K562 (cell line): Measurements from ENCODE around the gene DPH1. TPM values are rescaled to one million over a fixed set of nuclear protein-coding genes. Genes with fewer than 3 reads are reported as not detected.

Experiments used
- ATAC-seq: fragments of 200-7000 bp; cut with Tn5 transposase; 3 replicates; pipeline ENCODE4 v1.9.1; 2020; ENCODE audit warnings: moderate library complexity
- BruUV-seq: library from RNA; stranded (reverse); fragments of 400-500 nt; replicated peaks from 2 replicates; lab custom pipeline; 2021; lab: Mats Ljungman, UMichigan
- CTCF ChIA-PET: fragments of 300-600 bp; formaldehyde crosslinking; extraction: SDS; loops from one replicate; lab custom pipeline; 2021; ENCODE audit warnings: low intra/inter-chr PET ratio; lab: Yijun Ruan, JAX
- POLR2A ChIA-PET: fragments of 300-600, 350-650 bp; sonication (Branson Sonifier 250); formaldehyde crosslinking; extraction: SDS; loops from one replicate; lab custom pipeline; 2021; ENCODE audit warnings: antibody characterized with exemption, inconsistent platforms; lab: Yijun Ruan, JAX
- DNase-seq, 4 experiments: peaks; one replicate each; pipeline versions ENCODE4 v3.0.0 to v3.0.0-alpha.2; 2011 to 2018; ENCODE audit warnings: low spot score in 3 of 4, mixed read lengths in 3 of 4; ENCODE audit errors: extremely low read depth in 1 of 4
- FAIRE-seq: peaks from 2 replicates; lab custom pipeline; 2011; peaks lifted over from hg19 to GRCh38; lab: Jason Lieb, UNC
- H2AFZ ChIP-seq: 2 replicates; pipeline ENCODE4 v1.6.0; 2011; ENCODE audit warnings: low read depth, low read length, control low read depth, inconsistent platforms
- H3K27ac ChIP-seq: fragments of 200-600 bp; 3 replicates; pipeline ENCODE4 v1.8.0; 2011; ENCODE audit warnings: low read depth, mild to moderate bottlenecking, control low read depth, inconsistent platforms, low read length, moderate library complexity, mixed read lengths; ENCODE audit errors: extremely low read depth
- H3K27me3 ChIP-seq, 2 experiments: fragments of 300-600 bp in 1 of 2; 2 replicates in 1 of 2; 3 replicates in 1 of 2; pipeline versions ENCODE4 v1.6.0 to v1.8.0; 2011; ENCODE audit warnings: inconsistent platforms in 2 of 2, low read length in 2 of 2, mild to moderate bottlenecking in 1 of 2, mixed read lengths in 1 of 2, moderate library complexity in 1 of 2; ENCODE audit not compliant: control insufficient read depth in 2 of 2, insufficient read depth in 2 of 2
- H3K36me3 ChIP-seq: fragments of 300-600 bp; 3 replicates; pipeline ENCODE4 v1.8.0; 2011; ENCODE audit warnings: mild to moderate bottlenecking, low read length, inconsistent platforms; ENCODE audit not compliant: control insufficient read depth, insufficient read depth
- H3K4me1 ChIP-seq, 2 experiments: fragments of 200-600 bp in 1 of 2; replicated peaks in 1 of 2; 2 replicates in 1 of 2; 3 replicates in 1 of 2; pipeline versions ENCODE4 v1.5.1 to v1.8.0; 2011; ENCODE audit warnings: inconsistent platforms in 2 of 2, low read length in 2 of 2, mild to moderate bottlenecking in 1 of 2, mixed read lengths in 1 of 2, moderate library complexity in 1 of 2; ENCODE audit not compliant: control insufficient read depth in 2 of 2, insufficient read depth in 2 of 2
- H3K4me2 ChIP-seq: 2 replicates; pipeline ENCODE4 v1.6.1; 2011; ENCODE audit warnings: low read length, control low read depth, inconsistent platforms, mixed read lengths; ENCODE audit not compliant: insufficient read depth
- H3K4me3 ChIP-seq: fragments of 200-600 bp; sonication (generic), shearing (Covaris generic); 2 replicates; pipeline ENCODE4 v1.5.1; 2016; ENCODE audit warnings: control low read depth, inconsistent platforms
- H3K79me2 ChIP-seq: fragments of 200-600 bp; 3 replicates; pipeline ENCODE4 v1.8.0; 2011; ENCODE audit warnings: low read length, inconsistent platforms; ENCODE audit not compliant: control insufficient read depth, insufficient read depth
- H3K9ac ChIP-seq, 2 experiments: 2 replicates each; pipeline versions ENCODE4 v1.6.0 to v1.6.1; 2011; ENCODE audit warnings: low read depth in 2 of 2, low read length in 2 of 2, control low read depth in 1 of 2, inconsistent platforms in 1 of 2, mild to moderate bottlenecking in 1 of 2, mixed read lengths in 1 of 2; ENCODE audit not compliant: insufficient read depth in 1 of 2
- H3K9me1 ChIP-seq: one replicate; pipeline ENCODE4 v1.6.0; 2011; ENCODE audit warnings: inconsistent platforms, mild to moderate bottlenecking, low read length, moderate library complexity; ENCODE audit not compliant: control insufficient read depth, insufficient read depth
- H3K9me3 ChIP-seq: replicated peaks from 2 replicates; pipeline ENCODE4 v1.5.1; 2011; ENCODE audit warnings: low read depth, low read length, inconsistent platforms; ENCODE audit not compliant: control insufficient read depth, insufficient read depth
- H4K20me1 ChIP-seq: replicated peaks from 2 replicates; pipeline ENCODE4 v1.6.1; 2011; ENCODE audit warnings: low read length, inconsistent platforms, mixed read lengths; ENCODE audit not compliant: control insufficient read depth, insufficient read depth
- KHSRP ChIP-seq: fragments of 450-650 bp; IDR thresholded peaks from 2 replicates; pipeline ENCODE4 v1.6.1; 2017
- SMC3 ChIP-seq: conservative IDR thresholded peaks from 2 replicates; pipeline ENCODE4 v1.6.1; 2011; ENCODE audit warnings: low read depth, low read length, improper control_type of control experiment; ENCODE audit not compliant: insufficient read depth
- ZNF75A ChIP-seq: fragments of 450-650 bp; formaldehyde crosslinking; IDR thresholded peaks from 2 replicates; pipeline ENCODE4 v1.4.0; 2020; ENCODE audit warnings: mild to moderate bottlenecking
- ZNF766 ChIP-seq: fragments of 200-800 bp; sonication (Bioruptor generic); conservative IDR thresholded peaks from 2 replicates; pipeline ENCODE4 v1.6.1; 2016; ENCODE audit warnings: missing genetic modification characterization, missing compliant biosample characterization
- WGBS: fragments of 100-300 bp; shearing (Covaris generic); methylation state at CpG from one replicate; pipeline ENCODE4 v1.1.6; 2016; ENCODE audit warnings: low coverage, mixed read lengths; ENCODE audit not compliant: insufficient coverage; ENCODE audit errors: missing lambda C conversion rate; 5-methylcytosine and 5-hydroxymethylcytosine counted together
- in situ Hi-C: fragments of 300-500 bp; cut with MboI; formaldehyde crosslinking; loops from 4 replicates; pipeline ENCODE4 v1.15.0; 2018; ENCODE audit warnings: inconsistent platforms, mixed read lengths
- intact Hi-C: fragments of 100-400 bp; cut with micrococcal nuclease; formaldehyde crosslinking; loops from 2 replicates; pipeline ENCODE4 v1.14.2; 2022
- polyA plus RNA-seq, 8 experiments: library from polyadenylated mRNA; depleted of rRNA in 4 of 8; stranded (reverse) in 5 of 8; unstranded in 3 of 8; fragments of >200 nt; fragmentation: Nextera tagmentation in 2 of 8; fragmentation: Illumina TruSeq in 1 of 8; extraction: Ambion mirVana in 2 of 8; extraction: Trizol in 1 of 8; gene quantifications; 2 replicates each; pipeline versions ENCODE4 v1.2.1 to v1.2.3, GENCODE V29; 2011 to 2014; ENCODE audit warnings: inconsistent platforms in 1 of 8, missing spikeins in 1 of 8
- total RNA-seq, 7 experiments: library from RNA; depleted of rRNA in 6 of 7; stranded (reverse); fragments of >200 nt in 6 of 7; fragmentation: Illumina TruSeq in 2 of 7; extraction: Trizol in 2 of 7; gene quantifications; 2 replicates each; pipeline versions ENCODE4 v1.2.1 to v1.2.3, GENCODE V29; 2011 to 2021; ENCODE audit warnings: low replicate concordance in 1 of 7
- TF ChIP-seq, protein P1 (sequence below): sonication (generic); formaldehyde crosslinking; IDR thresholded peaks from 2 replicates; pipeline ENCODE4 v1.4.0; 2020; ENCODE audit warnings: mild to moderate bottlenecking, missing genetic modification reagents
- TF ChIP-seq, protein P2 (sequence below), 2 experiments: fragments of 150-350 bp in 1 of 2; IDR thresholded peaks; 2 replicates each; pipeline ENCODE4 v1.6.1; 2012 to 2016; ENCODE audit warnings: low read depth in 2 of 2, low read length in 2 of 2, mild to moderate bottlenecking in 1 of 2, moderate library complexity in 1 of 2

Gene DPH1
- total and polyA plus RNA-seq, 9 of the 15 experiments (the other 6 are each of a cell fraction or from before 2014, with no cell fraction given): 0.42 to 40.6 (median 20.2) TPM

DNA sequence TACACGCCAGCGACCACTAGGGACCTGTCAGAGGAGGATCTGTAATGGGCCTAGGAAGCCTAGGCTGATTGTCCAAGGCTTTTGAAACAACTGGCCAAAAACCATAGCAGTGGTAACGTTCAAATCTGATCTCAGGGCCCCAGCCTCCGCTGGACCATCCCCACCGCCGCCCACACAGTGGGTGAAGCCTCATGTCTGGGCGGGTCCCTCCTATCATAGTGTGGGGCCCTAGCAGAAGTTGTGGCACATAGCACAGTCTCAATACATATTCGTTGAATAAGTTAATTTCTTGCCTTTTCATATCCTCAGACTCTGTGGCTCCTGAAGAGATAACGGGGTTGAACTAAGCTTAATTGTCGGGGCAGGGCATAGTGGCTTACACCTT lies 818 bp downstream of the DPH1 start (continued):
- TF ChIP-seq KHSRP (no peak), SMC3 (peak; percentile 26; the same call in 1 of the 2 replicates), ZNF766 (CRISPR knock-in tag) (no peak), ZNF75A (CRISPR knock-in tag) (no peak)
- TF ChIP-seq, protein P1, sequence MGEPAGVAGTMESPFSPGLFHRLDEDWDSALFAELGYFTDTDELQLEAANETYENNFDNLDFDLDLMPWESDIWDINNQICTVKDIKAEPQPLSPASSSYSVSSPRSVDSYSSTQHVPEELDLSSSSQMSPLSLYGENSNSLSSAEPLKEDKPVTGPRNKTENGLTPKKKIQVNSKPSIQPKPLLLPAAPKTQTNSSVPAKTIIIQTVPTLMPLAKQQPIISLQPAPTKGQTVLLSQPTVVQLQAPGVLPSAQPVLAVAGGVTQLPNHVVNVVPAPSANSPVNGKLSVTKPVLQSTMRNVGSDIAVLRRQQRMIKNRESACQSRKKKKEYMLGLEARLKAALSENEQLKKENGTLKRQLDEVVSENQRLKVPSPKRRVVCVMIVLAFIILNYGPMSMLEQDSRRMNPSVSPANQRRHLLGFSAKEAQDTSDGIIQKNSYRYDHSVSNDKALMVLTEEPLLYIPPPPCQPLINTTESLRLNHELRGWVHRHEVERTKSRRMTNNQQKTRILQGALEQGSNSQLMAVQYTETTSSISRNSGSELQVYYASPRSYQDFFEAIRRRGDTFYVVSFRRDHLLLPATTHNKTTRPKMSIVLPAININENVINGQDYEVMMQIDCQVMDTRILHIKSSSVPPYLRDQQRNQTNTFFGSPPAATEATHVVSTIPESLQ (CRISPR knock-in tag): no peak

DNA sequence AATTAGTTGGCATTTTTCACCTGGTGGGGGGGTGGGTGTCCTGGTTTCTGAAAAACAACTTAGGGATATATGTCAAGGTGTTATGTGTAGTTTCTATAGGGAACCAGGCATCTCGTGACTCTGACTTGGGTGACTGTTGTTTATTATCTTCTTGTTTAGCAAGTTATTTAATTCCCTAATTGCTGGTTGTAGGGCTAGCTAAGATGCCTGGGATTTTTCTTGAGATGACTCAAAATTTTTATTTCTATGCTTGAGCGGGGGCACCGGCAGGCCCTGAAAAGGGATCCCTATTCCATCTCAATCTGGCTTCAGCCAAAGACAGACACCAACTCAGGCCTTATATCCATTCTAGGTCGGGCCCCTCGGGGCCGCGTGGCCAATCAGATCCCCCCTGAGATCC lies 3.2 kb downstream of the DPH1 start:
- Histone ChIP-seq H3K36me3 (peaks cover 26% of the 10 kb centered on the region; the same call in 2 of the 3 replicates), H3K9me3 (no peaks in the 10 kb centered on the region), H3K9me1 (no peaks in the 10 kb centered on the region), H3K4me2 (no peak overlapping the region), H3K27me3 (no peaks in the 10 kb centered on the region), H3K27ac (no peak overlapping the region), H3K9ac (no peak overlapping the region), H3K4me1 (peaks cover 5 to 17% of the 10 kb centered on the region in 2 experiments; a peak in 4 of 5 replicates), H2AFZ (no peak overlapping the region), H3K4me3 (no peak overlapping the region), H4K20me1 (0 out of 2 replicates have a peak, but pooled peaks cover 2% of the 10 kb centered on the region), H3K79me2 (peaks cover 16% of the 10 kb centered on the region)
- 79% methylated on average over 7 of the region's 7 CpGs for WGBS
- ChIA-PET POLR2A (interaction anchor here (0.7 kb wide), 1 partner anchor 419 kb away, joined by 3 read pairs; no protein-coding TSS in a partner anchor), CTCF (no interaction called here)
- intact Hi-C loops: loop anchor here (5.0 kb wide), 1 partner anchor 316 kb away; no protein-coding TSS in a partner anchor
- in situ Hi-C loops: loop anchor here (5.0 to 10.0 kb wide), 2 partner anchors 126 to 318 kb away; partner anchors contain the start of gene TLCD2
- DNase-seq (no peak), ATAC-seq (no peak), FAIRE-seq (no peak)
- no TSS peak for BruUV-seq
- TF ChIP-seq, protein P2, sequence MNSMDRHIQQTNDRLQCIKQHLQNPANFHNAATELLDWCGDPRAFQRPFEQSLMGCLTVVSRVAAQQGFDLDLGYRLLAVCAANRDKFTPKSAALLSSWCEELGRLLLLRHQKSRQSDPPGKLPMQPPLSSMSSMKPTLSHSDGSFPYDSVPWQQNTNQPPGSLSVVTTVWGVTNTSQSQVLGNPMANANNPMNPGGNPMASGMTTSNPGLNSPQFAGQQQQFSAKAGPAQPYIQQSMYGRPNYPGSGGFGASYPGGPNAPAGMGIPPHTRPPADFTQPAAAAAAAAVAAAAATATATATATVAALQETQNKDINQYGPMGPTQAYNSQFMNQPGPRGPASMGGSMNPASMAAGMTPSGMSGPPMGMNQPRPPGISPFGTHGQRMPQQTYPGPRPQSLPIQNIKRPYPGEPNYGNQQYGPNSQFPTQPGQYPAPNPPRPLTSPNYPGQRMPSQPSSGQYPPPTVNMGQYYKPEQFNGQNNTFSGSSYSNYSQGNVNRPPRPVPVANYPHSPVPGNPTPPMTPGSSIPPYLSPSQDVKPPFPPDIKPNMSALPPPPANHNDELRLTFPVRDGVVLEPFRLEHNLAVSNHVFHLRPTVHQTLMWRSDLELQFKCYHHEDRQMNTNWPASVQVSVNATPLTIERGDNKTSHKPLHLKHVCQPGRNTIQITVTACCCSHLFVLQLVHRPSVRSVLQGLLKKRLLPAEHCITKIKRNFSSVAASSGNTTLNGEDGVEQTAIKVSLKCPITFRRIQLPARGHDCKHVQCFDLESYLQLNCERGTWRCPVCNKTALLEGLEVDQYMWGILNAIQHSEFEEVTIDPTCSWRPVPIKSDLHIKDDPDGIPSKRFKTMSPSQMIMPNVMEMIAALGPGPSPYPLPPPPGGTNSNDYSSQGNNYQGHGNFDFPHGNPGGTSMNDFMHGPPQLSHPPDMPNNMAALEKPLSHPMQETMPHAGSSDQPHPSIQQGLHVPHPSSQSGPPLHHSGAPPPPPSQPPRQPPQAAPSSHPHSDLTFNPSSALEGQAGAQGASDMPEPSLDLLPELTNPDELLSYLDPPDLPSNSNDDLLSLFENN (IDR thresholded peaks at IDR 0.05; ENCODE audit: low read depth in 2 of 2, low read length in 2 of 2): no peak
